Raji (cell line): ENCODE data around the gene ETV4.

Source experiments
- POLR2A ChIP-seq: IDR thresholded peaks from 2 replicates; pipeline ENCODE4 v1.6.1; 2011; ENCODE audit warnings: low read depth, low read length, control low read depth; ENCODE audit not compliant: insufficient read depth

Gene ETV4

DNA sequence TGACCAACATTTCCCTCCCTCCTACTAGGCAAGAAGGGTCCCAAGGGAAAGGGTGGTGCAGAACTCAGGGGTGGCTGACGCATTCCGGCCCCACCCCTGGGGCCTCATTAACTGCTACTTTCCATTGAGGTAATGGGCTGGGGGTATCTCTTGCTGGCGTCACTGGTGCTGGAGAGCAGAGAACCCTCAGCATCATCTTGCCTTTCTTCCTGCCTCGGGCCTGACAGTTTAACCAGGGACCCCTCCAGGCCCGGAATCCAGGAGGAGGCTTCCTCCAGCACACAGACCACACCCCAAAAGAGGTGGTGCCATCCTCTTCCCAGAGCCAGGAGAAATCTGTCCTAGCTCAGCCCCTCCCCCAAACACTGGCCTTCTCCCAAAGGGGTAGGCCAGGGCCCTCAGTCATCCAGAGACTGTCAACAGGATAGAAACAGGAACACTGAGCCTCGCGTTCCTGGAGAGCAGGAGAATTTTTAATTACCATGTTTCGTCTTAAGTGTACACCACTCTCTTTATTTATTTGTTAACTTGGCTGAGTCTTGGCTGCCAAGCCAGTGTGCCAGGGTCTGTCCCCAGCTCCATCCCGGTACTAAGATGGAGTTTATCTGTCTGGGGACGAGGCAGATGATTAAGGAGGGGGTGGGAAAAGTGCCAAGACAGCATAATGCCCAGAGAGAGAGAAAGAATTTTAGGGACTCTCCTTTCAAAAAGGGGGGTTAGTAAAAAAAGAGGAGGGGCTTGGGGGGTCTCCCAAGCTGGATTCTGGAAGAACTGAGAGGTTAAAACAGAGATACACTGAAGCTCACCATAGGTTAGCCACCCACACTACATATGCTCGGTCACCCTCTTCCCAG is 5.1 kb downstream of the ETV4 start:
- TF ChIP-seq POLR2A: no peak

DNA sequence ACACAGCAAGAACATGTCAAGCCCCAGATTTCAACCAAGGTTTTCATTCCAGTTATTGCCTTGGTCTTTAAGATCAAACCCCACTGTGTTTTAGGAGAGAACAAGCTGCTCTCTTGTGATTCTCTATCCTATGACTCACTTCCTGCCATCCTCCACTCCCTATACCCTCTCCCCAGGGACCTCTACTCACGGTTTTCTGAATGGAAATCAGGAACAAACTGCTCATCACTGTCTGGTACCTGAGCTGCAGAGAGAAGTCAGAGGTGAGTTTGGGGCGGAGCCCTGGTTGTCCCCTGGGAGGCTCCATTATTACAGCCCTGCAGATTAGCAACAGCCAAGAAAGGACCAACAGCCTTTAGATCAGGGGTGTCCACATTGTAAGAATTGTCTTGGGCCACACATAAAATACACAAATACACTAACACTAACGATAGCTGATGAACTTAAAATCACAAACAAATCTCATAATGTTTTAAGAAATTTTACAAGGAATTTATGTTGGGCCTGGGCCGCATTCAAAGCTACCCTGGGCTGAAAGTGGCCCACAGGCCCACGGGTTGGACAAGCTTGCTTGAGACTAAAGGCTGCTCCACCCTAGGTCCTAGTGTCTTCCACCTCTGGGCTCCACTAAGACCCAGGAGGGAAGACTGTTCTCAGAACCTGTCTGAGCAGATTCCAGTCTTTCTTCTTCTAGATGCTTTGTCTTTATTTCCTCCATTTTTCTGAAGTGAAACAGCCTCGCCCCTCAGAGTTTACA is 9.7 kb downstream of the ETV4 start:
- TF ChIP-seq POLR2A: no peak

DNA sequence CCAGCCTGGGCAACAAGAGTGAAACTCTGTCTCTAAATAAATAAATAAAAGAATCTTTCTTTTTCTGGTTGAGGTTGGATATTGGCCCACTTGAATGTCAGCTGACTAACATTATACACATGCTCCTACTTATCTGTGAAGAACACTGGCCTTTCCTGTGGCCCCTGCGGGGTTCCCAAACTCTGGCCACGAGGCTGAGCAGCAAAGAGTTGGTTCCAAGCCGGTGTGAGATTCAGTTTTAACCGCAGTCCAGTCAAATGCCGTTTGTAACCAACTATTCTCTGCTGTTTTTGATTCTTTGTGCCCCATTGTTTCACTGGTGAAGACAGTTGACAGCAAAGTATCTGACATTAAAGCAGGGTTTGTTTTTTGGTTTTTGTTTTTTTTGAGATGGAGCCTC is 11.2 kb downstream of the ETV4 start:
- no peak for TF ChIP-seq POLR2A

DNA sequence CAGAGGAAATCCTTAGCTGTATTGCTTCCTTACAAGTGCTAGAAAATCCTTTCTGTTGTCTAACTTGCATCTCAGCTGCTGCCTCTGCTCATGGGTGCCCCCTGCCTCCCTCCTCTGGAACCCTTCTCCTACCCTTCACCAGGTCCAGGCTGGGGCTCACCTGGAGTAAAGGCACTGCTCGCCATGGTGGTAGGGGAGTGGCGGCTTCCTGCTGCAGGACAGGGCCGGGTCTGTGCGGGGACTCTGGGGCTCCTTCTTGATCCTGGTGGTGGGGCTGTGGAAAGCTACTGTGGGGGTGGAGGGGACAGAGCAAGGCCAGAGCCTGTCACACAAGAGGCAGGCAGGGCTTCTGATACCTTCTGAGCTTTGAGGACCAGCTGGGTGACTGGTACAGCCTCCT is 12.4 kb downstream of the ETV4 start:
- TF ChIP-seq POLR2A: no peak

DNA sequence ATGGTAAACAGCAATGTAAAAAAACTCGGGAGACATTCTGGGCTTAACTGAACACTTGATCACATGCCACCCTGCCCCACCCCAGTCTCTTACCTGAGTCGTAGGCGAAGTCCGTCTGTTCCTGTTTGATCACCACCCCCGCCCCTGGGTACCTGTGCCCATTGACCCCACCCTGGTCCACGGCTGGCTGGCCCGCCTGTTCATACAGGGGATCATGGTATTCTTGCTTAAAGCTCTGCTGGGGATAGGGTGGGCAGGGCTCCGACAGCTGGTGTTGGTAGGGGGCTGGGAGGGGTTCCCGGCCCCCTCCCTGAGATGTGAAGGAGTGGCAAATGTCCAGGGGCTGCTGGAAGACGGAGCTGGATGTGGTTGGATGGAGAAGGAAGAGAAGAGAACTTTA is 13.6 kb downstream of the ETV4 start:
- no peak for TF ChIP-seq POLR2A

DNA sequence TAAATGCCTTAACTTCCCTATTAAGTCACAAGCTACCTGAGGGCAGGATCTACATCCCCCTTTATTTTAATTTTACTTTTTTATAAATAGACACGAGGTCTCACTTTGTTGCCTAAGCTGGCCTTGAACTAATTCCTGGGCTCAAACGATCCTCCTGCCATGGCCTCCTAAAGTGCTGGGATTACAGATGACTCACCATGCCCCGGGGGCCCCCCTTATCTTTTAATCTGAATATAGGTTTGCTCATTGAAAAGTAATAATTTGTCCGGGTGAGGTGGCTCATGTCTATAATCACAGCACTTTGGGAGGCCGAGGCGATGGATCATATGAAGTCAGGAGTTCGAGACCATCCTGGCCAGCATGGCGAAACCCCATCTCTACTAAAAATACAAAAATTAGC is 14.2 kb downstream of the ETV4 start:
- TF ChIP-seq POLR2A: no peak

DNA sequence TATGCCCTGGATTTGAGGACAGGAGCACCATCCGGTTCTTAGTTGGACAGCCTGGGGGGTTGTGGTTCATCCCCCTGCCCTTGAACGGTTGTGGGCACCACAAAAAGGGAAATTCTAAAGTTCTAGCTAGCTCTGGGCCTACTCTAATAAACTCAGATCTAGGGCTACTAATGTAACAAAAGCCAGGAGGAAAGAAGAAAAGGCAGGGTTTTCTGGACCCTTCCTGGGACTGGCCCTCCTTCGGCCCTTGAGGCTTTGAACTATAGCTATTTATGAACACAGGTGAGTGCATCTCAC is 15.1 kb downstream of the ETV4 start:
- TF ChIP-seq POLR2A: no peak

DNA sequence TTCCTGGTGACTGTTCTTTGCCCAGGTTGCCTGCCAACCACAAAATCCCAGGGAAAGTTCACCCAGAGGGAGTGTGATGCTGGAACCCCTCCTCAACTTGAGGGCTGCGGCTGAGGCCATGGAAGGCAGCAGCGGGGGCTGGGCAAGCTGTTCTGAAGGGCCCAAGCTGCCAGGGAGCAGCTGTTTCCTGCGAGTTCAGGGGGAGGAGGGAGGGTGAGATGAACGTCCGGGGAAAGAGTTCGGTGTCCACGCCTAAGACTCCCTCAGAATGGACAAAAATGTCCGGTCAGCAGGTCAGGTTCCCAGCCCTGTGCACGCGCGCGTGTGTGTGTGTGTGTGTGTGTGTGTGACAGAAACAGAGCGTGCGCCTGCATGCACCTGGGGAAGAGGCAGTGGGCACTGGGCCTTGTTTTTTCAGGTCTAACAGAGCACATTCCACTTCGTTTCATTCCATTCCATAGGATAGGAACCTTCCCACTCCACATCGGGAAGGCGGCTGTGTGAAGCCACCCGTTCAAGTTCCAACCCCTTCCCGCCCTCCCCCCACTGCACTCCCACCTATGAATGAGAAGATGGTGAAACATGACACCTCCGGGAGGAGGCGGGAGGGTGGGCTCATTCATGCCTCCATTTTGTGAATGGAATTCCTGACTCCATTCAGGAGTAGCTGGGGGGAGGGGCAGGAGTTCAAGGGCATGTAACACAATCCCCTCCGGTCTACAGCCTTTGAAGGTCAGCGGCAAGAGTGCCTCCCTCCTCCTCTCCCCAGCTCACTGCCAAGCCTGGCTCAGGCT is 15.7 kb downstream of the ETV4 start:
- no peak for TF ChIP-seq POLR2A

DNA sequence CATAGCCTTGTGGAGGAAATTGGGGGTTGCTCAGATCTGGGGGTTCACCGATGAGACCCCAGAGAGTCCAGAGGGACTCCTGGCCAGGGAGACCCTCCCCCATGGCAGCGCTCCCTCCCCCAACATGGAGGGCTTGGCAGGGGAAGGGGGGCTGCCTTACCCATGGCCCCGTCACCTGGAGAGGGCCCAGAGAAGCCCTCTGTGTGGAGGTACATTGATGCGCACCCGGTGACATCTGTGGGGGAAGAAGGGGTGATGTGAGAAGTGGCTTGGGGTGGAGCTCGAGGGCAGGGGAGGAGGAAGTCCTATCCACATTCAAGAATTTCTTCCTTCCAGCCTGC is 16.2 kb downstream of the ETV4 start:
- no peak for TF ChIP-seq POLR2A

DNA sequence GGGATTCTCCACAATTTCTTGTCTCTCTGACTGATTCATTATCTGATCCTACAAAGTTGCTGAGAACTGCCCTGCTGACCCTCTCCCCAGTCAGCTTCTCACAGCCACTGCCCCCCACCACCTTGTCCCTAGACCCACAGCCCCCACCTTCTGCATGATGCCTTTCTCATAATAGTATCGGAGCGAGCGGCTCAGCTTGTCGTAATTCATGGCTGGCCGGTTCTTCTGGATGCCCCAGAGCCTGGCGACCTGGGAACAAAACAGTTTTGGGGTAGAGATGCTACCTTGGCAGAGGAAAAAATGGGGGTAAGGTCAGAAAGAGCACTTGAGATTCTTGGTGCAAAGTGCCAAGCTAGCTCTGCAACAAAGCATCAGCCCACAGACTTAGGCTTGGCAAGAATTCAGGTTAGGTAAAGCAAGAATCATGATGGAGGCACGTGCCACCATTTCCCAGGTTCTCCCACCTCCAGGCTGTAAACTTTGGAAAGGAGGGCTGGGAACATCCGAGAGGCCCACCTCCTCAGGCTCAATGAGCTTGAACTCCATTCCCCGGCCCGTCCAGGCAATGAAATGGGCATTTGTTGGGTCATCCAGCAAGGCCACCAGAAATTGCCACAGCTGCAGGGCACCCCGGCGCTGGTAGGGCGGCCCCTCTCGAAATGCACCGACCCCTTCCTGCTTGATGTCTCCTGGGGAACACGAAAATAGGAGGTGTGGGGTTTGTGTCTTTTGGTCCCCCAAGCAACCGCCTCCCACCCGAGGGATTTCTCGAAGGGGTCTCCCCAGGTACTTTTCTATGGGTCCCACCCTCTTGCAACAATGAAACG is 16.9 kb downstream of the ETV4 start:
- no peak for TF ChIP-seq POLR2A

DNA sequence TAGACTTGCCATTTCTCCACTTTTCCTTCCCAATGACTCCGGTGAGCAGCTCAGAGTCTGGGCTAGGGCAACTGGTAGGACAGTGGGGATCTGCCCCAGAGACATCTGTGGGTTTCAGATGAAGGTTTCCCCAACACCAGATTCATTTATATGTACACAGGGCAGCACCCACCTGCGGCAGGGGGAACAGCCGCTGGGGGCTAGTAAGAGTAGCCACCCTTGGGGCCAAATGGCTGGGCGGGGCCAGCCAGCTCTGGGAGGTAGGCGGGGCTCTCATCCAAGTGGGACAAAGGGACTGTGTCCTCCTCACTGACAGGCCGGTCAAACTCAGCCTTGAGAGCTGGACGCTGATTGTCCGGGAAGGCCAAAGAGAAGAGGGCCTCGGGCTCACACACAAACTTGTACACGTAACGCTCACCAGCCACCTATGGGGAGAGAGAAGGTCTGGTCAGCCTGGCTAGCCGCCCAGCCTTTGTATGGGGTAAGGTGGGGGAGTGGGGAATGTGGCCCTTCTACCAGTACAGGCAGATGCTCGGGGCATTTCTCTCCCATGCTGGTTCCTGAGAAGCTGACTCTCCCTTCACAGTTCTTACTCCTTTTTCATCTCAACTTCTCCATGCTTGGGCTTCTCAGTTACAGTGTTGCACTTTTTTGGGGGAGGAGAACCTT is 17.7 kb downstream of the ETV4 start:
- no peak for TF ChIP-seq POLR2A

DNA sequence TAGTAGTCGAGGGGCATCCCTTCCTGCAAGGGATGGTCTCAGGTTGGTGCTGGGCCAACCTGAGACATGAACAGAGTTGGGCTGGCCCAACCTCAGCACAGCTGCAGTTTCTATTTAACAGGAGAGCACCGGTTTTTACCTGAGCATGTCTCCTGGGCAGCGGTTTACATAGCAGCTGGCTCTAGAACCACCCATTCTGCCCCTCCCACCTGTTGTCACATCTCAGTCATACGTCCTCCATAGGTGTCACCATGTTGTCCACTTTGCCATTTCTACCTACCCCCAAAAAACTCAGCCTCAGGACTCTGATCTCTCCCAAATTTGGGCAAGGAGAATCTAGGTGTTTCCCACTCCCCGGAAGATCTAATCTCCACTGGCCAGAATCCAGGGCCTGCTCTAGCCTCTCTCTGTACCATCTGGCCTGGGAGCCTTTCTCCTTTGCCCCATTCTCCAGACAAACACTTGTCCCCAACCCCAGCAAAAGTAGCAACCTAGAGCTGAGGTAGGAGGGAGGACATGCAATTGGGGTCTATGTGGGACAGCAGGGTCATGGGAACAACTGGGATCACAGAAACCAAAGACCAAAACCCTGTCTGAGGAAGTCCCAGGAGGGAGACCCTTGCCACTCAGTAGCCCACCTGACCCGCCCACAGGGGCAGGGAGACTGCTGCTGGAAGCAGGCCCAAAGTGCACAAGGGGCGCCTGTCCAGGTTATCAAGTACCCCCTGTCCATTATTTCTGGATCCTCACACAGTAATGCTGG is 19.1 kb downstream of the ETV4 start:
- TF ChIP-seq POLR2A: no peak

DNA sequence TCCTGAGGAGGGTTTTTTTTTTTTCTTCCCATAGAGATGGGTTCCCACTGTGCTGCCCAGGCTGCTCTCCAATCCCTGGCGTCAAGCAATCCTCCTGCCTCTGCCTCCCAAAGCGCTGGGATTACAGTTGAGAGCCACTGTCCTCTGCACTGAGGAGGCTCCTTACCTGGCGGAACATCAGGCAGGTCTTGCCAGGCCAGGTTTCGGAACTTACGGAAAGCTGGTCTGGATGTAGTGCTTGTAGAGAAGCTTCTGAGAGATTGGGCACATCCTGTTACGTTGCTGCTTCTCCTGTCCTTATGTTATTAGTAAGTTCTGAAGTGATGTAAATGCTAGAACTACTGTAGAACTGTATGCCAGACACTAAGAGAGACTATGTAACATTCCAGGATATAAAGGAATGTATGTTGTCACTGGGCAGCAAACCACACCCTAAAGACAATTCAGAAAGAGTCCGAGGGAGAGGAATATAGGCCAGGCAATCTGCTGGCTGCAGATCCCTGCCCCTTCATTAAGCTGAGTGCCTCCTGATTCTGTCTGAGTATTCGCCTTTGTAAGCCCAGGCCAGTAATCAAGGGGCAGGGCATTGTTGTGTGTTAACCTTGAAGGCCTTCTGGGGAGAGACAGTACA is 21.1 kb downstream of the ETV4 start:
- no peak for TF ChIP-seq POLR2A
